ENCODE results near the gene TMEM30A.

Gene TMEM30A

GRCh38 chr6:75211920-75212590 is 72.5 kb downstream of the TMEM30A start:
- DNase-seq = no peak

GRCh38 chr6:75210885-75211739 is 73.5 kb downstream of the TMEM30A start:
- DNase-seq = peak; percentile 74

GRCh38 chr6:75209184-75209723 is 75.3 kb downstream of the TMEM30A start:
- no peak for DNase-seq

GRCh38 chr6:75208298-75209183 is 76.1 kb downstream of the TMEM30A start:
- peak; percentile 86 for DNase-seq

- DNase-seq = no peak
These were observed 77.8 kb downstream of the TMEM30A start for GRCh38 chr6:75206576-75207342.

- DNase-seq = peak; percentile 100
These were observed 78.6 kb downstream of the TMEM30A start, which contains the start of gene COL12A1 for GRCh38 chr6:75205776-75206575. Gene COL12A1, minus strand, starts transcription at chr6:75206053. Its CDS starts 3,261 bp downstream, at chr6:75202792.

- DNase-seq = peak; percentile 79
These were observed 79.4 kb downstream of the TMEM30A start for GRCh38 chr6:75204959-75205775.

GRCh38 chr6:75204217-75204958 is 80.2 kb downstream of the TMEM30A start:
- peak; percentile 95 for DNase-seq

- peak; percentile 61 for DNase-seq
These were observed 80.9 kb downstream of the TMEM30A start for GRCh38 chr6:75203721-75204120.
